ENCODE data around the gene DYSF.

The DYSF gene

DNA sequence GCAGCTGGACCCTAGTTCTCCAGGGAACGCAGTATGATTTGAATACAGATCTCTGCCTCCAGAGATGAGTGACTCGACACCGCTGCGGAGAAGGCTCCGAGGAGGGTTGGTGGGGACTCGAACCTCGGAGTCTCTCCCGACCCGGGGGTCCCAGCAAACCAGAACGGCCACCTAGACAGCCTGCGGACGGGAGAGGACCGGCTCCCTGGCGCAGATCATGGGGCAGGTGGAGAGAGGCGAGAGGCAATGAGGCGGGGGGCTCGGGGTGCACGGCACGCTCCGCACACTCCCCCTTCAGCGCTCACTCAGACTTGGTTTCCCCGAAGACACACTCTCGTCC, 12.6 kb downstream of the DYSF start:
- DNase-seq (ENCODE audit: low read depth), result no peak
- peak overlapping the region; percentile 62 for H3K4me3 ChIP-seq (replicated peaks; ENCODE audit: low read depth, low read length)
- TF ChIP-seq, protein P1, sequence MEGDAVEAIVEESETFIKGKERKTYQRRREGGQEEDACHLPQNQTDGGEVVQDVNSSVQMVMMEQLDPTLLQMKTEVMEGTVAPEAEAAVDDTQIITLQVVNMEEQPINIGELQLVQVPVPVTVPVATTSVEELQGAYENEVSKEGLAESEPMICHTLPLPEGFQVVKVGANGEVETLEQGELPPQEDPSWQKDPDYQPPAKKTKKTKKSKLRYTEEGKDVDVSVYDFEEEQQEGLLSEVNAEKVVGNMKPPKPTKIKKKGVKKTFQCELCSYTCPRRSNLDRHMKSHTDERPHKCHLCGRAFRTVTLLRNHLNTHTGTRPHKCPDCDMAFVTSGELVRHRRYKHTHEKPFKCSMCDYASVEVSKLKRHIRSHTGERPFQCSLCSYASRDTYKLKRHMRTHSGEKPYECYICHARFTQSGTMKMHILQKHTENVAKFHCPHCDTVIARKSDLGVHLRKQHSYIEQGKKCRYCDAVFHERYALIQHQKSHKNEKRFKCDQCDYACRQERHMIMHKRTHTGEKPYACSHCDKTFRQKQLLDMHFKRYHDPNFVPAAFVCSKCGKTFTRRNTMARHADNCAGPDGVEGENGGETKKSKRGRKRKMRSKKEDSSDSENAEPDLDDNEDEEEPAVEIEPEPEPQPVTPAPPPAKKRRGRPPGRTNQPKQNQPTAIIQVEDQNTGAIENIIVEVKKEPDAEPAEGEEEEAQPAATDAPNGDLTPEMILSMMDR (IDR thresholded peaks at IDR 0.05; ENCODE audit: low read length, missing control alignments), result no peak

DNA sequence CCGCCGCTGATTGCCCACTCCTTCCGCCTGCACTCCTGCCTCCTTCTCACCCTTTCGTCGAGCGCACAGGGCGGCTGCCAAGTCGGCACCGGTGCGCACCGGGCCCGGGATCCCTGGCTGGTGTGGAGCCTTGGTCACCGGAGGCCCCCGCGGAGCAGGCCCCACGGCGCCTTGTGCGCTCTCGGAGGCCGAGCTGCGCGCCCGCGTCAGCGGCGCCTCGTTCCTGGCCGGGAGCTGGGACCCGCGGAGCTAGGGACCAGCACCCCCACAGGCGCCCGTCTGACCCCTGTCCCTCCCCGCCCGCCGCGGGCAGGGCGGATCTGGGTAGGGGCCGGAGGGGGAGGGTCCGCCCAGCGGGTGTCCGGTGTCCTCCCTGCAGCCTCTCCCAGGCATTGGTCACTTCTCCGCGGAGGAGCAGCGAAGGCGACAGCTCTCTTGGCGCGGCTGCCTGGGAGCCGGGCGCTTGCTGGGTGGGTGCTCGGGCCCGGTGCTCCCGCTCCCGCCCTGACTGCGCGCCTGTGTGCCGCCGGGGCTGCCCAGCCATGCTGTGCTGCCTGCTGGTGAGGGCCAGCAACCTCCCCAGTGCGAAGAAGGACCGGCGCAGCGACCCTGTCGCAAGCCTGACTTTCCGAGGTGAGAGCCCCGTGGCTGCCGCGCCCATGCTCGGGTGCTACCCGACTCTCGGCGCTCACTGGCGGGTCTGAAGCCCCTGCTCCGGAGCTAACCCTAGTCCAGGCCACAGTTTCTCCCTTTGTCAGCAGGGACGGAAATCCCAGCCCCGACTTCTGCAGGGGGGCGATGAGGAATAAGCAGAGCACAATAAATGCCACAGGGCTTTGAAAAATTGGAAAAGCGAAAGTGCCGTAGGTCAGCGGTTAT, 13.2 kb downstream of the DYSF start:
- TF ChIP-seq, protein P1 (IDR thresholded peaks at IDR 0.05; ENCODE audit: low read length, missing control alignments), result no peak
- no peak for DNase-seq (ENCODE audit: low read depth)
- H3K4me3 ChIP-seq (replicated peaks; ENCODE audit: low read depth, low read length), result peak overlapping the region; percentile 62

DNA sequence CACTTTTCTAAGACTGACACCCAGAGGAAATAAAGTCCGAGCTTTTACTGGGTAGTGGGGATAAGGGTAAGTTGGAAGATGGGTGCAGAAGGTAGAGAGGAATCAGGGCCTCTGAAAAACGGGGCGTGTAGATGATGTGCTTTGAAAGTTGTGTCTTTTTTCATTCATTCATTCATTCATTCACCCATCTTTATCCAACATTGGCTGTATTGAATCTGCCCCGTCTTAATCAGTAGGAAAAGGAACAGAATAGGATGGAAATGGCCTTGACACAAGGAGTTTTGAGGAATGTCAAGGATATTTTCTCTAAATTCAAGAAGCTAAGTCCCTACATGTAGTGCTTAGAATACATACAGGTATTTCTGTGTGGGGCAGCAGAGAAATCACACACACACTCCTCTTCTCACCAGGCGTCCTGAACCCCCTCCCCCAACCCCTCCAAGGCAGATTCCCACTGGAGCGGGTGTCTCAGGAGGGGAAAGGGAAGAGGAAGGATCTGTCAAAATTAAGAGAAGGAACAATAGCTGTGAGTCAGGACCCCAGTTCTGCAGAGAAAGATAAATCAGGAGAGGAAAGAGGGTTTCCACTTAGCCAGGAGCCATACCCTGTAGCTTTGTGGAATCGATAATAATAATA, 13.9 kb downstream of the DYSF start:
- DNase-seq (ENCODE audit: low read depth), result no peak
- TF ChIP-seq, protein P1 (IDR thresholded peaks at IDR 0.05; ENCODE audit: low read length, missing control alignments), result no peak
- H3K4me3 ChIP-seq (replicated peaks; ENCODE audit: low read depth, low read length), result peak overlapping the region; percentile 62

DNA sequence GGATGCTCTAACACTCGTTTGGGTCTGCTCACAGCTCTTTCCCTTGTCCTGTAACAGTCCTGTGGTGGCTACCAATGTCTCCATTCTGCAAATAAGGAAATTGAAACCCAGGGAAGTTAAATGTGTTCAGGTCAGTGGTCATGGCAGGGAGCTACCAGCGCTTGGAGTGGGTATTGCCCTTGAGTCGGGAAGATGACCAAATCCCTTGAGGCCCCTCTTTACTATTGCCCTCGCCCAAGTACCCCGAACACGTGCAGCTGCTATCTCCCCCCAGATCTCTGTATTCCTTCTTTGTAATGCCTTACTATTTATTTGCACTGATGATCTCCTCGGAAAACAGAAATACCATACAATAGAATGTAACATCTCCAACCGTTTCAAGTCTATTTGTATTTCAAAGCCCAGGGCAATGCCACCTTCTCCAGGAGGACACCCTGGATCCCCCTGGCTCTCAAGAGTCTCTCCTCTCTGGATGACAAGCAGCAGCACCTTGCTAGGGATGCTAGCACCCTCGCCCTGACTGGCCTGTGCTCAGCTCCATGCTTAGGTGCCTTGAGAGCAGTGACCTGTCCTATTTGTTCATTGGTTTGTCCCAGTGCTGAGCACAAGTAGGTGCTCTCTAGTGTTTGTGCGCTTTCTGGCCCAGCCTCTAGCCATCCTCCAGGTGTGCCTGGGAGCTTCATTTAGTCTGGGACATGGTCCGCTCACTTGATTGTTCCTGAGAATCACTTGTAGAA, 15.1 kb downstream of the DYSF start:
- no peak overlapping the region for H3K4me3 ChIP-seq (replicated peaks; ENCODE audit: low read depth, low read length)
- TF ChIP-seq, protein P1 (IDR thresholded peaks at IDR 0.05; ENCODE audit: low read length, missing control alignments), result no peak
- DNase-seq (ENCODE audit: low read depth), result no peak

DNA sequence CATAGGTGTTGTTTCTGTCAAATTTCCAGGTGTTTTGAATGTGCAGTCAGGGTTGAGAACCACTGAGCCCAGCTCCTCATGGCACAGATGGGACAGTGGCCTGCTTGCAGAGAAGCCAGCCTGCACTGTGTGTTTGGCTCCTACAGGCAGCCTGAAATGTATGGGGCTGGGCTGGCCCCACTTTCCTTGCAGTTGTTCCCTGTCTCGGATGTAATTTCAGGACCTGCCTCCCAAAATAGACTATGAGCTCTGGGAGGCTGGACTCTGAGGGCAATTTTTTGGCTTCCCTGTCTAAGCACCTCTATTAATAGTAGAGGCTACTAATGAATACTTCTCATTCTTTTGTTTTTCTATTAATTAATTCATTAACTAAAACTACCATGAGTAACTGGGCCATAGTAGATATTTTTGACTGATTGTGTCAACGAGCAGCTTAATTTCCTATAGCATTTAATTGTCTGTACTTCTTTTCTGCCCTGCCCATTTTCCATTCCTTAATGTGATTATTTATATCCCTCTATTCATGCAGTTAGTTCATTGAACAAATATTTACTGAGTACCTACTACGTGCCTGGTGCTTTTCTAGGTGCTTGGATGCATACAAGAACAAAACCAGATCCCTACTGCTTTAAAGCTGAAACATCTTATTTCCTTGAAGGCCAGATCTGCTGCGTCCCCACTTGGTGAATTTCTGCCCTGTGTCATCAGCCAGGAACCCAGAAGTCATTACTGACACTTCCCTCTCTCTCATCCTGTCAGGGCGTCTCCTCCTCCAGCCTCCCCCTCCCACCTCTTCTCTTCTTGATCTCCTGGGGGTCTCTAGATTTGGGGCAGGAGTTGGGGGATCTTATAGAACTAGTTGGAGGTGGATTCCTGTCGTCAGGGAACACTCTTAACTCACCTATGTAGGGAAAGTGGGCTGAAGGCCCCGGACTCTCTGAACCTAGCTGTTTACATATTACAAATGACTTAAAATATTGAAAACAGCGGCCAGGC, 16.3 kb downstream of the DYSF start:
- DNase-seq (ENCODE audit: low read depth), result no peak
- H3K4me3 ChIP-seq (replicated peaks; ENCODE audit: low read depth, low read length), result no peak overlapping the region
- TF ChIP-seq, protein P1 (IDR thresholded peaks at IDR 0.05; ENCODE audit: low read length, missing control alignments), result no peak

DNA sequence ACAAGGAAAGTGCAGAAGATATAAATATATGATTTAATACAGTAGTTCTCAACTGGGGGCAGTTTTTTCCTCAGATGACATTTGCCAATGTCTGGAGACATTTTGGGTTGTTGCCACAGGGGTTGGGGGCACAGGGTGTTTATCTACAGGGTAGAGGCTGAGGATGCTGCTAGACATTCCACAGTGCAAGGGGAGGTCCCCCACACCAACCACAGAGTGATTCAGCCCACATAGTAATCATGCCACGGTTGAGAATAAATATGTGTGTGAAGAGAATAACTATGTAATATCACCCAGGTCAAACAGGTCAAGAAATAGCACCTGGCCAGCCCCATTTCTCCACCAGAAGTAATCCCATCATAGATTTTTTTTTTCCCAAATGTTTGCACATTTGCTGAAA, 17.9 kb downstream of the DYSF start:
- DNase-seq (ENCODE audit: low read depth), result peak; percentile 50
- no peak overlapping the region for H3K4me3 ChIP-seq (replicated peaks; ENCODE audit: low read depth, low read length)
- TF ChIP-seq, protein P1 (IDR thresholded peaks at IDR 0.05; ENCODE audit: low read length, missing control alignments), result no peak
